PC-9 (cell line): ENCODE data around the gene SLC39A3. TPM values are rescaled to one million over a fixed set of nuclear protein-coding genes. Genes with fewer than 3 reads are reported as not detected.

Source experiments
- BruUV-seq: library from RNA; stranded (reverse); fragments of 400-500 nt; replicated peaks from 2 replicates; lab custom pipeline; 2021; lab: Mats Ljungman, UMichigan
- CTCF ChIA-PET: fragments of 300-600 bp; sonication (Branson Sonifier 250); formaldehyde crosslinking; loops from one replicate; lab custom pipeline; 2022; ENCODE audit warnings: antibody characterized with exemption; lab: Charles Lee
- POLR2A ChIA-PET: fragments of 300-600 bp; sonication (Branson Sonifier 250); formaldehyde crosslinking; loops from one replicate; lab custom pipeline; 2022; ENCODE audit warnings: antibody characterized with exemption; ENCODE audit not compliant: unreplicated experiment; lab: Charles Lee
- DNase-seq, 2 experiments: peaks; one replicate each; pipeline versions ENCODE4 v3.0.0 to v3.0.0-alpha.2; 2015 to 2022; ENCODE audit warnings: mixed read lengths in 1 of 2
- H2AFZ ChIP-seq: fragments of 200-600 bp; sonication (generic); 2 replicates; pipeline ENCODE4 v1.8.1; 2017; ENCODE audit warnings: antibody characterized with exemption
- H3F3A ChIP-seq: fragments of 200-600 bp; sonication (generic); 2 replicates; pipeline ENCODE4 v1.8.1; 2017; ENCODE audit warnings: antibody characterized with exemption, mild to moderate bottlenecking, low read depth; ENCODE audit not compliant: insufficient read depth
- H3K27ac ChIP-seq: fragments of 200-600 bp; sonication (generic); 2 replicates; pipeline ENCODE4 v1.6.1; 2016; ENCODE audit warnings: mixed run types
- H3K27me3 ChIP-seq: fragments of 200-600 bp; sonication (generic); 2 replicates; pipeline ENCODE4 v1.6.1; 2016; ENCODE audit warnings: low read depth, mixed run types; ENCODE audit not compliant: insufficient read depth
- H3K36me3 ChIP-seq: fragments of 200-600 bp; sonication (generic); 2 replicates; pipeline ENCODE4 v1.6.1; 2016; ENCODE audit warnings: low read depth, mixed run types
- H3K4me1 ChIP-seq: fragments of 200-600 bp; sonication (generic); replicated peaks from 2 replicates; pipeline ENCODE4 v1.6.1; 2016; ENCODE audit warnings: mixed run types; ENCODE audit not compliant: insufficient read depth
- H3K4me2 ChIP-seq: fragments of 200-600 bp; sonication (generic); 2 replicates; pipeline ENCODE4 v1.6.1; 2017; ENCODE audit warnings: mixed run types
- H3K4me3 ChIP-seq: fragments of 200-600 bp; sonication (generic); 2 replicates; pipeline ENCODE4 v1.6.1; 2016; ENCODE audit warnings: mixed run types
- H3K79me2 ChIP-seq: fragments of 200-600 bp; sonication (generic); 2 replicates; pipeline ENCODE4 v1.6.1; 2017; ENCODE audit warnings: low read depth, mixed run types
- H3K9me2 ChIP-seq: fragments of 200-600 bp; sonication (generic); 2 replicates; pipeline ENCODE4 v1.8.1; 2017; ENCODE audit warnings: mild to moderate bottlenecking; ENCODE audit not compliant: insufficient read depth
- H3K9me3 ChIP-seq: fragments of 200-600 bp; sonication (generic); 2 replicates; pipeline ENCODE4 v1.8.1; 2016; ENCODE audit warnings: low read depth; ENCODE audit not compliant: insufficient read depth
- H4K20me1 ChIP-seq: fragments of 200-600 bp; sonication (generic); 2 replicates; pipeline ENCODE4 v1.8.1; 2017; ENCODE audit not compliant: insufficient read depth
- CTCF ChIP-seq: fragments of 200-600 bp; sonication (generic); conservative IDR thresholded peaks from 2 replicates; pipeline ENCODE4 v1.6.1; 2017; ENCODE audit warnings: mixed run types, antibody characterized with exemption, mild to moderate bottlenecking, moderate library complexity
- EZH2 ChIP-seq: fragments of 200-600 bp; sonication (generic); IDR thresholded peaks from 2 replicates; pipeline ENCODE4 v1.8.0; 2017; ENCODE audit warnings: antibody characterized with exemption, low read depth
- intact Hi-C: fragments of 100-400 bp; cut with micrococcal nuclease; formaldehyde crosslinking; loops from one replicate; pipeline ENCODE4 v1.10.0; 2022; ENCODE audit not compliant: unreplicated experiment
- total RNA-seq: library from RNA; stranded (reverse); gene quantifications from 2 replicates; pipeline ENCODE4 v1.2.3, GENCODE V29; 2021

SLC39A3 gene
- total RNA-seq, 1 experiment from 2014 or later: 21.6 TPM

GRCh38 chr19:2758601-2759313 is 18.9 kb upstream of the SLC39A3 start:
- Histone ChIP-seq H4K20me1 (no peaks in the 10 kb centered on the region), H3K27me3 (no peaks in the 10 kb centered on the region), H3K27ac (no peak overlapping the region), H3K4me1 (no peaks in the 10 kb centered on the region), H3K4me3 (no peak overlapping the region), H3K79me2 (no peaks in the 10 kb centered on the region), H3K4me2 (no peak overlapping the region), H3F3A (no peaks in the 10 kb centered on the region), H3K9me2 (no peaks in the 10 kb centered on the region), H3K9me3 (no peaks in the 10 kb centered on the region), H2AFZ (no peak overlapping the region), H3K36me3 (no peaks in the 10 kb centered on the region)
- no TSS peak for BruUV-seq
- intact Hi-C loops: no loop called here
- ChIA-PET POLR2A (no interaction called here), CTCF (no interaction called here)
- TF ChIP-seq EZH2 (no peak), CTCF (no peak)
- DNase-seq: no peak

- intact Hi-C loops: no loop called here
- ChIA-PET CTCF (no interaction called here), POLR2A (no interaction called here)
- Histone ChIP-seq H3K4me1 (no peaks in the 10 kb centered on the region), H2AFZ (no peak overlapping the region), H3K4me2 (no peak overlapping the region), H3K27ac (no peak overlapping the region), H3K36me3 (no peaks in the 10 kb centered on the region), H3K9me3 (no peaks in the 10 kb centered on the region), H3K79me2 (no peaks in the 10 kb centered on the region), H4K20me1 (no peaks in the 10 kb centered on the region), H3K4me3 (no peak overlapping the region), H3K9me2 (no peaks in the 10 kb centered on the region), H3K27me3 (no peaks in the 10 kb centered on the region), H3F3A (no peaks in the 10 kb centered on the region)
- no peak for TF ChIP-seq CTCF
- TF ChIP-seq EZH2: no peak
- no peak for DNase-seq
- no TSS peak for BruUV-seq
These were observed 17.4 kb upstream of the SLC39A3 start for GRCh38 chr19:2756921-2757881.

GRCh38 chr19:2756477-2756876 is 16.7 kb upstream of the SLC39A3 start:
- no TSS peak for BruUV-seq
- H3K27ac ChIP-seq: no peak overlapping the region
- H3K4me2 ChIP-seq: no peak overlapping the region
- H3K9me3 ChIP-seq: no peaks in the 10 kb centered on the region
- intact Hi-C loops: no loop called here
- H3K79me2 ChIP-seq: no peaks in the 10 kb centered on the region
- no peaks in the 10 kb centered on the region for H3K36me3 ChIP-seq
- H4K20me1 ChIP-seq: no peaks in the 10 kb centered on the region
- H3K27me3 ChIP-seq: no peaks in the 10 kb centered on the region
- TF ChIP-seq EZH2 (no peak), CTCF (no peak)
- ChIA-PET POLR2A (no interaction called here), CTCF (no interaction called here)
- no peak overlapping the region for H2AFZ ChIP-seq
- no peak overlapping the region for H3K4me3 ChIP-seq
- DNase-seq: no peak
- H3K4me1 ChIP-seq: no peaks in the 10 kb centered on the region
- no peaks in the 10 kb centered on the region for H3K9me2 ChIP-seq
- H3F3A ChIP-seq: no peaks in the 10 kb centered on the region
